GM18907 (cell line): Measurements from ENCODE around the gene STK24.
A peak's percentile ranks its signal among the peaks of the same experiment; 100 is the strongest.

Experiments
- ATAC-seq: cut with Tn5 transposase; IDR thresholded peaks from one replicate; pipeline ENCODE4 v1.9.1; 2021; ENCODE audit warnings: mild to moderate bottlenecking, moderate library complexity; ENCODE audit not compliant: unreplicated experiment

The STK24 gene

GRCh38 chr13:98478189-98479129 lies 98.4 kb downstream of the STK24 start:
- ATAC-seq: peak; percentile 54

GRCh38 chr13:98476538-98476966 lies 100.4 kb downstream of the STK24 start:
- ATAC-seq: peak; percentile 92

GRCh38 chr13:98476106-98476505 lies 100.8 kb downstream of the STK24 start:
- ATAC-seq: peak; percentile 50

- no peak for ATAC-seq
Observed at GRCh38 chr13:98475522-98475921, 101.4 kb downstream of the STK24 start.

- no peak for ATAC-seq
Observed at GRCh38 chr13:98474761-98475160, 102.1 kb downstream of the STK24 start.

GRCh38 chr13:98474292-98474691 lies 102.6 kb downstream of the STK24 start:
- no peak for ATAC-seq

GRCh38 chr13:98473788-98474144 lies 103.1 kb downstream of the STK24 start:
- no peak for ATAC-seq

- no peak for ATAC-seq
Observed at GRCh38 chr13:98473135-98473787, 103.6 kb downstream of the STK24 start.

GRCh38 chr13:98471934-98472333 lies 105.0 kb downstream of the STK24 start:
- ATAC-seq: no peak

GRCh38 chr13:98470920-98471319 lies 106.0 kb downstream of the STK24 start:
- ATAC-seq: no peak

GRCh38 chr13:98468929-98469328 lies 108.0 kb downstream of the STK24 start:
- no peak for ATAC-seq

- no peak for ATAC-seq
Observed at GRCh38 chr13:98468361-98468760, 108.5 kb downstream of the STK24 start.

GRCh38 chr13:98467263-98467985 lies 109.5 kb downstream of the STK24 start:
- no peak for ATAC-seq

- ATAC-seq: no peak
Observed at GRCh38 chr13:98466634-98467236, 110.2 kb downstream of the STK24 start.

GRCh38 chr13:98462946-98463345 lies 114.0 kb downstream of the STK24 start:
- ATAC-seq: no peak

GRCh38 chr13:98462241-98462882 lies 114.5 kb downstream of the STK24 start:
- ATAC-seq: no peak

- no peak for ATAC-seq
Observed at GRCh38 chr13:98461486-98462240, 115.2 kb downstream of the STK24 start.

GRCh38 chr13:98460516-98460915 lies 116.4 kb downstream of the STK24 start:
- no peak for ATAC-seq

GRCh38 chr13:98459721-98460370 lies 117.1 kb downstream of the STK24 start:
- ATAC-seq: no peak
